Adrenal gland (tissue), 12 donors: ENCODE results near the gene LRP1B. TPM values are rescaled to one million over a fixed set of nuclear protein-coding genes. Genes with fewer than 3 reads are reported as not detected.

Experiments
- DNase-seq, 7 donors: peaks; one replicate each; pipeline ENCODE4 v3.0.0-alpha.2; 2019 to 2020
- H3K27ac ChIP-seq, 5 donors: fragments of 200-600 bp; sonication (generic) in 4 of 5; 1 replicate in 3 of 5; 2 replicates in 2 of 5; pipeline versions ENCODE4 v1.5.1 to v1.8.0; 2016 to 2020; ENCODE audit warnings: mild to moderate bottlenecking in 1 of 5
- H3K27me3 ChIP-seq: fragments of 200-600 bp; 2 replicates; pipeline ENCODE4 v1.8.0; 2021
- H3K36me3 ChIP-seq, 2 donors: fragments of 200-600 bp; replicated peaks in 1 of 2; 1 replicate in 1 of 2; 2 replicates in 1 of 2; pipeline versions ENCODE4 v1.5.1 to v1.8.0; 2018 to 2022
- H3K4me1 ChIP-seq, 2 donors: fragments of 200-600 bp; replicated peaks in 1 of 2; 1 replicate in 1 of 2; 2 replicates in 1 of 2; pipeline versions ENCODE4 v1.5.1 to v1.8.0; 2018 to 2021
- H3K4me3 ChIP-seq, 4 donors: fragments of 200-600 bp; sonication (generic) in 3 of 4; one replicate each; pipeline ENCODE4 v1.5.1; 2016 to 2018
- H3K9me3 ChIP-seq, 3 donors: fragments of 200-600 bp; sonication (generic) in 1 of 3; replicated peaks in 1 of 3; 1 replicate in 2 of 3; 2 replicates in 1 of 3; pipeline versions ENCODE4 v1.5.1 to v1.8.0; 2016 to 2021
- CTCF ChIP-seq, 6 experiments: fragments of 450-650 bp in 4 of 6; fragments of 200-600 bp in 2 of 6; sonication (generic) in 1 of 6; IDR thresholded peaks; 1 replicate in 5 of 6; 2 replicates in 1 of 6; pipeline versions ENCODE4 v1.5.1 to v1.8.0; 2016 to 2021; ENCODE audit warnings: antibody characterized with exemption in 6 of 6, mild to moderate bottlenecking in 2 of 6, moderate library complexity in 1 of 6
- POLR2A ChIP-seq, 2 donors: fragments of 450-650 bp; IDR thresholded peaks; one replicate each; pipeline ENCODE4 v1.6.1; 2017; ENCODE audit warnings: antibody characterized with exemption in 2 of 2, mild to moderate bottlenecking in 2 of 2, moderate library complexity in 1 of 2
- WGBS, 4 donors: extraction: QIAGEN DNeasy Blood & Tissue Kit in 2 of 4; methylation state at CpG; one replicate each; pipeline versions ENCODE4 v1.1.5 to v1.1.7; 2013 to 2017; 5-methylcytosine and 5-hydroxymethylcytosine counted together
- intact Hi-C, 2 donors: fragments of 100-400 bp; cut with DNase I; formaldehyde crosslinking; loops; one replicate each; pipeline versions ENCODE4 v1.14.1 to v1.15.0; 2022 to 2023
- polyA plus RNA-seq, 3 donors: library from polyadenylated mRNA; stranded (reverse); fragments of 200-250 nt in 2 of 3; fragments of 350-450 nt in 1 of 3; fragmentation: Illumina TruSeq in 1 of 3; extraction: RNeasy Lipid Tissue Mini Kit (QIAGEN cat#74804) in 1 of 3; gene quantifications; one replicate each; pipeline ENCODE4 v1.2.3, GENCODE V29; 2013 to 2014
- total RNA-seq, 9 donors: library from RNA; depleted of rRNA in 4 of 9; stranded (reverse); fragments of >200 nt in 4 of 9; fragments of 120-200 nt in 1 of 9; fragmentation: NEBNext Ultra II Directional in 1 of 9; extraction: Animal tissue kit (Norgen Biotek cat#: 25700) in 1 of 9; gene quantifications; one replicate each; pipeline versions ENCODE4 v1.1.0 to v1.2.4, GENCODE V29; 2013 to 2023
- donor health status: healthy with polysubstance abuse.
- donor health status: Bipolar disorder and iron deficiency.
- donor health status: DM: yes; HTN: yes; CAD: no.
- donor health status: DM: no; HTN: no; CAD: no.
- donor health status: DM: no; HTN: no; CAD: no.
- donor health status: DM: yes; HTN: yes; CAD: no.

The LRP1B gene
- total and polyA plus RNA-seq, 12 donors: 0.84 to 5.4 (median 2.1) TPM

- no peak overlapping the region for H3K4me3 ChIP-seq
- no peaks in the 10 kb centered on the region for H3K27me3 ChIP-seq
- intact Hi-C loops: no loop called here
- H3K4me1 ChIP-seq: no peaks in the 10 kb centered on the region
- TF ChIP-seq CTCF (IDR thresholded peaks at IDR 0.05) (no peak), POLR2A (IDR thresholded peaks at IDR 0.05) (no peak)
- no peaks in the 10 kb centered on the region for H3K9me3 ChIP-seq
- DNase-seq: no peak
- 69 to 88% (median 76%) methylated on average over 4 of the region's 4 CpGs for WGBS, 4 donors
- H3K27ac ChIP-seq: no peak overlapping the region
- no peaks in the 10 kb centered on the region for H3K36me3 ChIP-seq
Measured at GRCh38 chr2:141384676-141385075, 746.1 kb downstream of the LRP1B start.

- no peak overlapping the region for H3K27ac ChIP-seq
- DNase-seq: no peak
- H3K9me3 ChIP-seq: no peaks in the 10 kb centered on the region
- no peaks in the 10 kb centered on the region for H3K27me3 ChIP-seq
- intact Hi-C loops: no loop called here
- H3K4me1 ChIP-seq: no peaks in the 10 kb centered on the region
- TF ChIP-seq CTCF (IDR thresholded peaks at IDR 0.05) (no peak), POLR2A (IDR thresholded peaks at IDR 0.05) (no peak)
- H3K36me3 ChIP-seq: no peaks in the 10 kb centered on the region
- no peak overlapping the region for H3K4me3 ChIP-seq
- 57 to 100% (median 91%) methylated on average over 1 of the region's 1 CpG for WGBS, 4 donors
Measured at GRCh38 chr2:141381946-141382345, 748.9 kb downstream of the LRP1B start.

- Histone ChIP-seq H3K27me3 (no peaks in the 10 kb centered on the region), H3K36me3 (no peaks in the 10 kb centered on the region), H3K4me1 (no peaks in the 10 kb centered on the region), H3K27ac (no peak overlapping the region), H3K9me3 (no peaks in the 10 kb centered on the region), H3K4me3 (no peak overlapping the region)
- 77 to 84% (median 79%) methylated on average over 7 of the region's 7 CpGs for WGBS, 4 donors
- no peak for DNase-seq
- intact Hi-C loops: no loop called here
- TF ChIP-seq CTCF (IDR thresholded peaks at IDR 0.05): no peak
- TF ChIP-seq POLR2A (IDR thresholded peaks at IDR 0.05): no peak
Measured at GRCh38 chr2:141380008-141380979, 750.5 kb downstream of the LRP1B start.

DNA sequence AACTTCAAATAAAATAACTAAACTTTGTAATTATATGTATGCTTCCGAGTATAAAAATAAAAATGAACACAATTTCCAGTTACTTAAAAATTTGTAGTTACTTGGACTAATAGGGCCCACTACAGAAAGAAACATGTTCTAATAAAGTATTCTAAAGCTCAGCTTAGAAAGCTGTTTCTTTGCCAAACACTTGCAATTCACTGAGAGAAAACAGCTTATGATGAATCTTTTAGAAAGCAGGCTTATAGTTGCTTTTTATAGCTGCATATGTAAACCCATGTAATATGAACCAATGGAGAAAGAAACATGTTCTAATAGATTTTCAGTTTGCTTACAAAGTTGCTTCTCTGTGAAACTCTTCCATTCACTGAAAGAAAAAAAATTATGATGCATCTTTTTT lies 766.0 kb downstream of the LRP1B start:
- Histone ChIP-seq H3K9me3 (no peaks in the 10 kb centered on the region), H3K36me3 (no peaks in the 10 kb centered on the region), H3K4me1 (no peaks in the 10 kb centered on the region), H3K27ac (no peak overlapping the region), H3K27me3 (no peaks in the 10 kb centered on the region), H3K4me3 (no peak overlapping the region)
- TF ChIP-seq CTCF (IDR thresholded peaks at IDR 0.05): no peak
- no peak for TF ChIP-seq POLR2A (IDR thresholded peaks at IDR 0.05)
- DNase-seq: no peak
- WGBS, 4 donors: 68 to 78% (median 78%) methylated on average over 1 of the region's 1 CpG
- intact Hi-C loops: no loop called here
